Lower leg skin (tissue), 4 donors: Measurements from ENCODE around the gene PDX1. TPM values are rescaled to one million over a fixed set of nuclear protein-coding genes. Genes with fewer than 3 reads are reported as not detected.

ENCODE experiments used
- DNase-seq, 2 donors: peaks; one replicate each; pipeline ENCODE4 v3.0.0-alpha.2; 2019; ENCODE audit warnings: low spot score in 2 of 2
- H3K4me3 ChIP-seq: fragments of 200-600 bp; sonication (generic); 2 replicates; pipeline ENCODE4 v1.5.1; 2017; ENCODE audit warnings: mild to moderate bottlenecking, low read depth; ENCODE audit not compliant: poor library complexity, severe bottlenecking
- POLR2A ChIP-seq, 2 donors: fragments of 450-650 bp; IDR thresholded peaks; one replicate each; pipeline ENCODE4 v1.6.1; 2016 to 2017; ENCODE audit warnings: antibody characterized with exemption in 2 of 2, mild to moderate bottlenecking in 1 of 2, moderate library complexity in 1 of 2
- WGBS, 2 donors: methylation state at CpG; one replicate each; pipeline ENCODE4 v1.1.5; 2018; 5-methylcytosine and 5-hydroxymethylcytosine counted together
- intact Hi-C: fragments of 100-400 bp; cut with DNase I; formaldehyde crosslinking; loops from one replicate; pipeline ENCODE4 v1.15.0; 2023; ENCODE audit warnings: low total_unique reads
- total RNA-seq, 4 donors: library from RNA; depleted of rRNA; stranded (reverse); fragments of >200 nt; gene quantifications; one replicate each; pipeline ENCODE4 v1.1.0, GENCODE V29; 2016
- TF ChIP-seq, protein P1 (sequence below), 3 donors: fragments of 450-650 bp; IDR thresholded peaks; one replicate each; pipeline ENCODE4 v1.5.1; 2016; ENCODE audit warnings: antibody characterized with exemption in 3 of 3, mild to moderate bottlenecking in 3 of 3, moderate library complexity in 2 of 3

PDX1 gene
- total RNA-seq, 4 donors from 2014 or later = not detected

DNA sequence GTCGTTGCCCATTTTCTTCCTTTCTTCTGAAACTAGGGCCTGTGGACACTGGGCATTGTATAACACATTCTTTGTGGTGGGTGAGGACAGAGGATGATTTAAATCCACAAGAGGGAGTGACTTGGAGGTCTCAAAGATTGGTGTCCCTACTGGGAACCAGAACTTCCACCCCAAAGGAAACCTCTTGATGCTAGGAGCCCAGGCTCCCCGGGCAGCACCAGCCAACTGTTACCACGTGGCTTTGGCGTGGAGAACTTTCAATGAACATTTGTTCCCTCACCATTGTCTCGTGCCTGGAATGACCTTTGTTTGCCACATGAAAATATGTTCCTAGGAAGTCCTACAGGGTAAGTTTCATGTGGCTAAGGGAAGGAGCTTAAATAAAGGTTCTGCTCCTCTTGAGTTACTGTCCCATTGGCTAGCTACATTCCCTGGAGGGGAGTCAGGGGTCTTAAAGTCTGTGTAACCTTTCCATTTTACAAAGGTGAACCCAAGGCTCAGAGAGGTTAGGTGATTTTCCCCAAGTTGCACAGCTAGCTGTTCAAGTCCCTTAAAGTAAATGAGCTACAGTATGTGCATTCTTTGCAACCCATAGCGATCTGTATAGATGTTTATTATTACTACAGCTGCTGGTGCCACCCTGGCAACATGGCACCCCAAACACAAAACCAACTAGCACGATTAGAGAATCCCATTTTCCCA lies 54.3 kb downstream of the PDX1 start:
- intact Hi-C loops = loop anchor here (10.0 kb wide), 1 partner anchor 149 kb away; no protein-coding TSS in a partner anchor
- no peak for TF ChIP-seq POLR2A (IDR thresholded peaks at IDR 0.05)
- TF ChIP-seq, protein P1, sequence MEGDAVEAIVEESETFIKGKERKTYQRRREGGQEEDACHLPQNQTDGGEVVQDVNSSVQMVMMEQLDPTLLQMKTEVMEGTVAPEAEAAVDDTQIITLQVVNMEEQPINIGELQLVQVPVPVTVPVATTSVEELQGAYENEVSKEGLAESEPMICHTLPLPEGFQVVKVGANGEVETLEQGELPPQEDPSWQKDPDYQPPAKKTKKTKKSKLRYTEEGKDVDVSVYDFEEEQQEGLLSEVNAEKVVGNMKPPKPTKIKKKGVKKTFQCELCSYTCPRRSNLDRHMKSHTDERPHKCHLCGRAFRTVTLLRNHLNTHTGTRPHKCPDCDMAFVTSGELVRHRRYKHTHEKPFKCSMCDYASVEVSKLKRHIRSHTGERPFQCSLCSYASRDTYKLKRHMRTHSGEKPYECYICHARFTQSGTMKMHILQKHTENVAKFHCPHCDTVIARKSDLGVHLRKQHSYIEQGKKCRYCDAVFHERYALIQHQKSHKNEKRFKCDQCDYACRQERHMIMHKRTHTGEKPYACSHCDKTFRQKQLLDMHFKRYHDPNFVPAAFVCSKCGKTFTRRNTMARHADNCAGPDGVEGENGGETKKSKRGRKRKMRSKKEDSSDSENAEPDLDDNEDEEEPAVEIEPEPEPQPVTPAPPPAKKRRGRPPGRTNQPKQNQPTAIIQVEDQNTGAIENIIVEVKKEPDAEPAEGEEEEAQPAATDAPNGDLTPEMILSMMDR (IDR thresholded peaks at IDR 0.05) = no peak
- H3K4me3 ChIP-seq = no peak overlapping the region
- WGBS, 2 donors = 20 to 23% methylated on average over 7 of the region's 7 CpGs
- DNase-seq = no peak

Other genes starting within 250 kb of the PDX1 start
- not detected for gene GSX1, start 127.5 kb upstream of the PDX1 start, total RNA-seq
- gene CDX2, start 49.3 kb downstream of the PDX1 start, total RNA-seq = not detected
- gene URAD, start 68.7 kb downstream of the PDX1 start, total RNA-seq = not detected
- gene FLT3, start 180.6 kb downstream of the PDX1 start, total RNA-seq = 1 to 10 TPM in 2 of 4 donors, under 1 TPM in 2; 0.72 to 1.3 (median 0.89) TPM
- gene PAN3, start 218.5 kb downstream of the PDX1 start, total RNA-seq = 10 to 100 TPM; 32.2 to 57.7 (median 46.9) TPM